SK-N-SH (cell line): ENCODE data around the gene C22orf15. TPM values are rescaled to one million over a fixed set of nuclear protein-coding genes. Genes with fewer than 3 reads are reported as not detected.

Experiments used
- CHD2 ChIP-seq: fragments of 150-350 bp; IDR thresholded peaks from 2 replicates; pipeline ENCODE4 v1.6.1; 2018; ENCODE audit warnings: low read length; ENCODE audit not compliant: partially characterized antibody
- CTCF ChIP-seq: fragments of 200-600 bp; sonication (generic); IDR thresholded peaks from 2 replicates; pipeline ENCODE4 v1.6.1; 2017; ENCODE audit warnings: antibody characterized with exemption, mild to moderate bottlenecking, moderate library complexity
- FOSL2 ChIP-seq: IDR thresholded peaks from 2 replicates; pipeline ENCODE4 v1.4.0; 2012; ENCODE audit warnings: low read depth, mild to moderate bottlenecking, moderate library complexity, borderline replicate concordance
- FOXJ3 ChIP-seq: sonication (generic); formaldehyde crosslinking; IDR thresholded peaks from 2 replicates; pipeline ENCODE4 v1.5.1; 2020; ENCODE audit warnings: mild to moderate bottlenecking, missing genetic modification reagents
- GABPA ChIP-seq: IDR thresholded peaks from 2 replicates; pipeline ENCODE4 v1.4.0; 2012; ENCODE audit warnings: low read depth, mild to moderate bottlenecking
- MAX ChIP-seq: IDR thresholded peaks from 2 replicates; pipeline ENCODE4 v1.4.0; 2012; ENCODE audit warnings: low read depth
- POLR2AphosphoS5 ChIP-seq: IDR thresholded peaks from 2 replicates; pipeline ENCODE4 v1.6.1; 2012; ENCODE audit warnings: low read depth, low read length
- RAD21 ChIP-seq: IDR thresholded peaks from 2 replicates; pipeline ENCODE4 v1.6.1; 2012; ENCODE audit warnings: mild to moderate bottlenecking, low read length
- RCOR1 ChIP-seq: fragments of 150-350 bp; IDR thresholded peaks from 2 replicates; pipeline ENCODE4 v1.6.1; 2017; ENCODE audit warnings: antibody characterized with exemption, low read length
- RXRA ChIP-seq: IDR thresholded peaks from 2 replicates; pipeline ENCODE4 v1.4.0; 2012; ENCODE audit warnings: low read depth, mild to moderate bottlenecking, borderline replicate concordance
- YY1 ChIP-seq: IDR thresholded peaks from 2 replicates; pipeline ENCODE4 v1.4.0; 2012; ENCODE audit warnings: low read depth, mild to moderate bottlenecking
- ZBTB33 ChIP-seq: IDR thresholded peaks from 2 replicates; pipeline ENCODE4 v1.4.0; 2012; ENCODE audit warnings: low read depth, borderline replicate concordance
- polyA plus RNA-seq, 3 experiments: library from polyadenylated mRNA; depleted of rRNA; stranded (reverse); fragments of >200 nt; gene quantifications; 2 replicates each; pipeline ENCODE4 v1.2.3, GENCODE V29; 2012
- TF ChIP-seq, protein P1 (sequence below): IDR thresholded peaks from 2 replicates; pipeline ENCODE4 v1.4.0; 2012; ENCODE audit warnings: low read depth, borderline replicate concordance
- TF ChIP-seq, protein P2 (sequence below): fragments of 150-350 bp; IDR thresholded peaks from 2 replicates; pipeline ENCODE4 v1.6.1; 2017; ENCODE audit warnings: antibody characterized with exemption, low read length, low read depth, borderline replicate concordance

Gene C22orf15
- polyA plus RNA-seq, 1 of the 3 experiments (the other 2 are of a cell fraction): 1.6 TPM

DNA sequence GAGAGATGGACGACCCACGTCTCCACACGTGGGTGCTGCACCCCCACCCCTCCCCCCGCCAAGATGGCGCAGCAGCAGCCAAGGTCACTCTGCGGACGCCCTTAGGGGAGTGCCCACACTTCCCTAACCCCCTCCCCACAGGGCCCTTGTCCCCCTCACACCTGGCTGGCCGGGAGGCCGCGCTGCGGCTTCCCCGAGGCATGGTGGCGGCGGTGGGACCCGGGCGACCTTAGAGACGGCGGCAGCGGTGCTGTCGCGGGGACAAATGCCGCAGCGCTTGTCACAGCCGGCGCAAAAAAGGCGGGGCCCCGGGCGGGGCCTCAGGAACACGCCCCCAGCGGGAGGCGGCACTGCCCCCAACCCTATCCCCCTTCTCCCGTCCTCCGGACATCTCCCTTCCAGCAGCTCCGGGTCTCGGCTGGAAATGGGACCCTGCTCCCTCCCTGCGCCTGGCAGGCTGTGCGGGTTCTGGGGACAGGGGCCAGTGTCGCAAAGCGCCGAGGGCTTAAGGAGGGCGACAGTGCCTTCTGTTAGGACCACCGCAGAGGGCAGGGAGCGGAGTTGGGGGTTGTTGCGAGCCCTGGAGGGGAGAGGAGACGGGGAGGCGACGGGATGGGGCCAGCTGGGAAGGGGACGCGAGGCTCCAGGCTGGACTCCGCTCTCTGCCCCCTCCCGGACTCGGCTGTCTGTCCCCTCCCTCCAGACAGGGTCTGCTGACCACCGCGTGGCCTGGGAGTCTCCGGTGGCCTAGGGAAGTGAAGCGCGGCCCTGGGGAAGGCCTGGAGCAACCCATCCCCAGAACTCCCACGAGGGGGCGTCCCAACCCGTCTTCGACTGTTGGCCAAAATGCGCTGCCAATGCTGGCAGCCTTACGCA lies 5.1 kb downstream of the C22orf15 start, which contains the start of gene CHCHD10 (continued):
- TF ChIP-seq ZBTB33 (no peak), POLR2AphosphoS5 (no peak; the same call in 1 of the 2 replicates), CHD2 (peak; percentile 13), FOSL2 (no peak), MAX (peak; percentile 81), RXRA (no peak), FOXJ3 (no peak), RCOR1 (no peak), RAD21 (peak; percentile 70), GABPA (no peak), CTCF (peak; percentile 79), YY1 (peak; percentile 84)
- TF ChIP-seq, protein P1, sequence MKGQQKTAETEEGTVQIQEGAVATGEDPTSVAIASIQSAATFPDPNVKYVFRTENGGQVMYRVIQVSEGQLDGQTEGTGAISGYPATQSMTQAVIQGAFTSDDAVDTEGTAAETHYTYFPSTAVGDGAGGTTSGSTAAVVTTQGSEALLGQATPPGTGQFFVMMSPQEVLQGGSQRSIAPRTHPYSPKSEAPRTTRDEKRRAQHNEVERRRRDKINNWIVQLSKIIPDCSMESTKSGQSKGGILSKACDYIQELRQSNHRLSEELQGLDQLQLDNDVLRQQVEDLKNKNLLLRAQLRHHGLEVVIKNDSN: no peak
- TF ChIP-seq, protein P2, sequence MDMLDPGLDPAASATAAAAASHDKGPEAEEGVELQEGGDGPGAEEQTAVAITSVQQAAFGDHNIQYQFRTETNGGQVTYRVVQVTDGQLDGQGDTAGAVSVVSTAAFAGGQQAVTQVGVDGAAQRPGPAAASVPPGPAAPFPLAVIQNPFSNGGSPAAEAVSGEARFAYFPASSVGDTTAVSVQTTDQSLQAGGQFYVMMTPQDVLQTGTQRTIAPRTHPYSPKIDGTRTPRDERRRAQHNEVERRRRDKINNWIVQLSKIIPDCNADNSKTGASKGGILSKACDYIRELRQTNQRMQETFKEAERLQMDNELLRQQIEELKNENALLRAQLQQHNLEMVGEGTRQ: no peak
